ENCODE data around the gene TRABD2B. TPM values are rescaled to one million over a fixed set of nuclear protein-coding genes. Genes with fewer than 3 reads are reported as not detected.

TRABD2B gene
- total RNA-seq, 1 donor from 2014 or later = 15.1 TPM

DNA sequence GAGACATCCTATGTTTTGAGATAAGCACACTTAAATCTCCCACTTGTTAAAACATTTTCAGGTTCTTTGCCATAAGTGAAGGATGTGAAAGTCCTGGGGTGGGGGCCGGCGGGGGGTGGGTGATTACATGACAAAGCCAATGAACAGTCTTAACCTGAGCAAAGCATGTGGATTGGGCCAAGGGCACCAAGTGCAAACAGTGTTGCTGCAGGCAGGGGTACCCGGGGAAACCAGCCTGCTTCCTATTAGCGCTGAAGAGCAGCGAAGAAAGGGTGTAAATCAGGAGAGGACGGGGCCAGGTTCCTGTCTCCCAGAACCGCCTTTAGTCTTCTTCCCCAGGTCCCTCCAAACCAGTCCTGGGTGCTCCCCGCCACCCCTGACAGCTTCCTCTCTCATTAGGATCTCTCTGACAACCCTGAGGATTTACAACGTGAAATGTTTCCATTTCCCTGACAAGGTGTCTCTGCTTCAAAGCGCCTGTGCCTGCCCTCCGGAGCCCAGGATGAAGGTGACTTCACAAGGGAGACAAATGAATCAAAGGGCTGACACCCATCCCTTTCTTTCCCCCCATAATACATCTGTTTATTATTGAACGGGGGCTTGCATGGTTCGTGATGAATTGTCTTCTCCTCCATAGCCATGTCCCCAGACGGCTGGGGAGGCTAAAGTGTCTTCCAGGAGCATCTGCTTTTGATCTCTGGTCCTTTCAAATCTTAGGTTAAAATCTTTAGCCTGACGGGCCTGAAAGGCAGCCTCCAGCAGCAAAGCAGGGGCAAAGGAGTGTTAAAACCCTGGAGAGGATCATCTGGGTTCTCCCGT, 109.5 kb downstream of the TRABD2B start:
- ATAC-seq = no peak
- DNase-seq (ENCODE audit: low spot score) = no peak

DNA sequence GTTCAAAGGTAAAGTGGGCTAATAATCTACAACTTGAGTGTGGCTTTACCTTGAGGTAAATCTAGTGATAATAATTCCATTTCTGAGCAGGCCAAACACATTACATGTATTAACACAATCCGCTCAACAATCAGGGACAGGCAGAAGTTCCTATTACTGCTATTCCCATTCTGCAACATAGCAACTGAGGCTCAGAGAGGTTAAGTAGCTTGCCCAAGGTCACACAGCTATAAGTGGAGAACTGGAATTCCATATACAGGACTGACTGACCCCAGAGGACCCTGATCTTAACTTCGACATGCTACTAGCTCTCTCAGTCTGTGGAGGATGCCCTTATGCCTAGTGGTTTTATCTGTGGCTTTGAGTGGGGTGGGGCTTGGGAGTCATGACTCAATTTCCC, 110.1 kb downstream of the TRABD2B start:
- ATAC-seq = no peak
- DNase-seq (ENCODE audit: low spot score) = no peak

DNA sequence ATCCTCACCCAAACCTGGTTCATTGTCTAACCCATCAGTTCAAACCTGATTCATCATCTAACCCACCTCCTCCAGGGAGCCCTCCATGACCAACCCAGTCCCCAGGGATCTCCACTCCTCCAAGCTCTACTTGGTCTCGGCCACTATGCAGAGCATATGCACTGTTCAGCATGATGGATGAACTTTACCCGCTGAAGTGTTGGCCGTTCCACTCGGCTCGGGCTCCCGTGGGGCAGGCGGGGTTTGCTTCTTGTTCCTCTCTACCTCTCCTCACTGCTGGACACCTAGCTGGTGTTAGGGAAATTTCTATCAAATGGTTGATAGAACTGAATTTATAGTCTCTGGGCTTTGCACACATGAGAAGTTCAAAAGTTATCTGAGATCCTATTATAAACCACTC, 111.0 kb downstream of the TRABD2B start:
- no peak for DNase-seq (ENCODE audit: low spot score)
- ATAC-seq = no peak

DNA sequence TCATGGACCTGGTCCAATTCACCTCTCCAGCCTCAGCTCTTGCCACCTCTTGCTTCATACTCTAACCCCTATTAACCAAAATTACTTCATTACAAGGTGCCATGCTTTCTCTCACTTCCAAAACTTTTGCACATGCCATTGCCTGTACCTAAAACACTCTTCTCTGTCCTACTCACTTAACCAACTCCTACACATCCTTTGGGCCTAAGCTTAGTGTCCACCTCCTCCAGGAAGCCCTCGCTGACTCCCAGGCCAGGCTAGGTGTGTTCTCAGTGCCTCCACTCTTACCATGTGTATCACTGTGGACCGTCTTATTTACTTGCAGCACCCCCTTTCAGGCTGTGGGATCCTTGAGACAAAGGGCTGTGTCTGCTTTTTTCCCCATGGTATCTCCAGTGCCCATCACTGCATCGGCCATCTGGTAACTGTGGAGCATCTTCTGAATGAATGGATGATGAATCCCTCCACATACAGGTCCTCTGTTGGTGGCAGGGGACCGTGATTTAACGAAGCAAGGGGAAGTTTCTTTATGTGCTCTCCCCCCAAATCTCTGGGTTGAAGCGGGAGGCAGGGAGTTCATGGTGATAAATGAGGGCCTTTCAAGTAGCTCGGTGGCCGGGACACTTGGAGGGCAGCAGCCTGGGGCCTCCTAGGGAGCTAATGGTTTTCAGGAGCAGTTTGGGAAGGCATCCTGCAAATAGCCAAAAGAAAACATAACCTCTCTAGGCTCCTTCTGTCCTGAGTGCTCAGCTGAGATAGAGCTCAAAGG, 111.9 kb downstream of the TRABD2B start:
- DNase-seq (ENCODE audit: low spot score) (no peak), ATAC-seq (no peak)

DNA sequence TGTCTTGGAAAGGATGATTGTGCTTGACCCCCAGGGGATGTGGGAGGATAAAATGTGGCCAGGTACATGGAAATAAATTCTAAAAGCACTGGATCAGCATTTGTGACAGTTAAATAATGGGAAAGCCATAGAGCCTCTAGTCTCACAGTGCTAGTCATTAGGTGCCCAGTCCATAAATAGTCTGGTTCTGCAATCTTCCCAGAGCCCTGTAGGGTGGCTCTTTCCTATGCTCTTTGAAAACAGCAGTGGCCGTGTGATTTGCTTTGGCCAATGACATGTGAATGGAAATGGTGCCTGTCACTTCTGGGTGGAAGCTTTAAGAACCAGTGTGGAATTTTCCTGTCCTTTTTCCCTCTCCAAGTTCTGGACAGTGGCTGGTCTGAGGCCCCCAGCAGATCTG, 113.2 kb downstream of the TRABD2B start:
- no peak for ATAC-seq
- DNase-seq (ENCODE audit: low spot score) = no peak

DNA sequence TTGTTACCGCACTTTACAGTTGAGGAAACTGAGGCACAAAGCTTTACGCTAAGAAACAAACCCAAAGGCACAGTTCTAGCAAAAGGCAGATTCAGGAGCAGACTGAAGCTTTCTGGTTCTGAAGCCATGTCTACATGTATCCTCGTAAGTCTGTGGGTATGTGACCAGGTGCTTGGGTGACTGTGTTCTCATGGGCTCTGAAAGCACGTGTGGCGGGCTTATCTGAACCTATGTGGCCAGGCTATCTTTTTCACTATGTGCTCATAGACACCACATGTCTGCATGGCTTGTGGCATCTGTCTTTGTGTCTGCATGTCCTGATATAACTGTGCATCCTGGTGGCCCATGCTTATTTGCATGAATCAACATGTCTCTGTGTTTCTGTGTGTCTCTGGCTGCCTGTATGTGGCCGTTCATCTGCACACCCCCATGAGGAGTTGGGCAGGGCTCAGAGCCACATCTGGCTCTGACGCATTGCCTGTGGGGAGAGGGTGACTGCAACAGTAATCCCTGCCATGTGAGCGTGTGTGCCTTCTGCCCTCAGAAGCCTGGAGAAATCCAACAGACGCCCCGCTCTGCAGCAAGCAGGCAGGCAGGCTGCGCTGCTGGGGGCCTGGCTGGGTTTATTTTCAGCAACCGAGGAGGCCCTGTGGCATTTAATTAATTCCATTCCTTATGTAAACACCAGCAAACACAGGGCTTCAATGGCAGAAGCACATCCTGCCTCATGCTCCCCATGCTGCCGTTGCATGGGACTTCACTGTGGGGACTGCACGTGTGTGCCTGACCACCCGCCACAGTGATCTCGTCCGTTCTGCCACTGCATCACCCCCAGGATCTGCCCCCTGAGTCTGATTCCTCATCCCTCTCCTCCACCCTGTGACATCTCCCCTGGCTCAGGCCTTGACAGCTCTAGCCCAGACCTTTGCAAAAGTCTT, 115.4 kb downstream of the TRABD2B start:
- ATAC-seq = no peak
- no peak for DNase-seq (ENCODE audit: low spot score)

DNA sequence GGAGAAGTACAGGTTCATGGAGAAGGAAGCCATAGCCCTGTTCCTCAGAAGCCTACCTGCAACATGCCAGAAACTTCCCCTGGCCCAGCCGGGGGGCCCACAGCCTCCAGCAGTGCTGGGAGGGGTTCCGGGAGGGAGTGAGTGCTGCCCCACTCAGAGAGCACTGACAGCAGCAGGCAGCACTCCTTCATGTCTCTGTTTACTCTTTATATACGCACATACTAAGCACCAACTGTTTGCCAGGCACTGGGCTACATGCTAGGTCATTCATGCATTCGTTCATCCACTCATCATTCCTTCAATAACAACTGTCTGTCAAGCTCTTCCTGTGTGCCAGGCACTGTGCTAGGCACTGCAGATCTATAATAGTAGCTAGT, 120.6 kb downstream of the TRABD2B start:
- no peak for DNase-seq (ENCODE audit: low spot score)

DNA sequence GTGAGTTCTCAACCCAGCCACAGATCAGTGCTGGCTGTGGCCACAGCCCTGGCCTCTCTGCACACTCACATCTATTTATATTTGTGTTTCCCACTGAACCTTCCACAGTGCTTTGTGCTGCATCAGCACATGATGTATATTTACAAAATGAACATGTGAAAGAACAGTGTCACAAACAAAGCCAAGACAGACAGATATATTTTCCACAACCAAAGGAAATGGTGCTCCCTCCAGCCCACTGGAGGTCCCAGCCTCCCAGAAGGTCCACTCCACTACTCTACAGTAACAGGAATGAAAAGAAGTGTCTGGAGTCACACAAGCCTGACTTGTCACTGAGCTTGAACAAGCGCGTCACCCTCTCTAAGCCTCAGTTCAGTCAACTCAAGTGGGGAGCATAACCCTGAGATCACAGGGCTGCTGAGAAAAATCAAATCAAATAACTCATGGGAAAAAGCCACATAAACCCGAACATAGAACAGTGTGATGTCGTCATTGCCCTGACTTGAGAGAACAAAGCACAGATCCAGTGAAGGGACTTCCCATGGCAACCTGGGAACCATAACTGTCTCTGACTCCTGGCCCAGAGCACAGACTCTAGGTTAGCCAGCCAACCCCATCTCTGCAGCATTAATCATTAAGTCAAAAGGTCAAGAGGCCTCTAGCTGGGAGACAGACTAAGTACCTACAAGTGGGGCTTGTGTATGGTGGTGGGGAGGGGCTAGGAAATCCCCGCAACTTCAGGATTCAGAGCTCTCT, 121.2 kb downstream of the TRABD2B start:
- DNase-seq (ENCODE audit: low spot score) = no peak
- ATAC-seq = peak; percentile 85

More for the DNA sequence above, 120.6 kb downstream of the TRABD2B start:
- ATAC-seq = no peak

DNA sequence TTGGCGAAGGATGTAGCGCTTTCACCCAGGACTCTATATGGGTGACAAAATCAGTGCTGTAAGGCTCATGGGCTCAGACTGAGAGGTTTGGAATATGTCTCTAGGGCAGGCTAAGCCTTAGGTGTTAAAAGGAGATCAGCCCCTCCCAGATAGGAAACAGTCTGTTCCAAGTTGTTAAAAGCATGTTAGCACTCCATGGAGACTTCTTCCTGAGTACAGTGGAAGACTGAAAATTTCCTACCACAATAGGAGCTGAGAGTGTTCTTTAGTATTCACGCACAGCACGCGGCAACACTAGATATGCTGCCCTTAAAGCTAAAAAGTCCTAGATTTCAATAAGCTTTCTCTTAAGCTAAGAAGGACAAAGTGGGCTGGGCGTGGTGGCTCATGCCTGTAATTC, 122.1 kb downstream of the TRABD2B start:
- no peak for ATAC-seq
- DNase-seq (ENCODE audit: low spot score) = no peak

DNA sequence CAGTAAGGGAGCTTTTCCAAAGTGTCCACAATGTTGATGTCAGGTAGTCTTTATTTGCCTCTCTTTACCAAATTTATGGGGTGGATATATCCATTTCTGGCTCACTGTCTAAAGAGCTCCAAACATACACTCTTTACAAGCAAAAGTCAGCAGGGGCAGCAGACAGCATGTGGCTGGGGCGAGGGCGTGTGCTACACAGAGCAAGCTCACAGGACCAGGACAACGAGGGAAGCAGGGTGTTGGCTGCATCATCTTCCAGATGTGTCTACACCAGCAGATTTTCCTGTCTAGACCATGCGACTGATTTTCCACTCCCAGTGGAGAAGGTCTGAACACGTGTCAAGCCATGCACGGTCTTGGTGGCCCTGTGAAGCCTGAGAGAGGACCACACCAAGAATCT, 123.8 kb downstream of the TRABD2B start:
- ATAC-seq = no peak
- DNase-seq (ENCODE audit: low spot score) = no peak

DNA sequence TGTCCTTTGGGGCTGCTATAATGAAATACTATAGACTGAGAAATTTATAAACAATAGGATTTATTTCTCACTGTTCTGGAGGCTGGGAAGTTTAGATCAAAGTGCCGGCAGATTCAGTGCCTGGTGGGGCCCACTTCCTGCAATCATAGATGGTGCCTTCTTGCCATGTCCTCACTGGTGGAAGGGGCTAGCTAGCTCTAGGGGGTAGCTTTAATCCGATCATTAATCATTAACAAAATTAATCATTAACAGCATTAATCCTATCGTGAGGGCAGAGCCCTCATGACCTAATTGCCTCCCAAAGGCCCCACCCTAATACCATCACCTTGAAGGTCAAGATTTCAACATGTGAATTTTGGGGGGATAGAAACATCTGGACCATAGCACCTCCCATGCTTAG, 124.3 kb downstream of the TRABD2B start:
- no peak for DNase-seq (ENCODE audit: low spot score)
- no peak for ATAC-seq

DNA sequence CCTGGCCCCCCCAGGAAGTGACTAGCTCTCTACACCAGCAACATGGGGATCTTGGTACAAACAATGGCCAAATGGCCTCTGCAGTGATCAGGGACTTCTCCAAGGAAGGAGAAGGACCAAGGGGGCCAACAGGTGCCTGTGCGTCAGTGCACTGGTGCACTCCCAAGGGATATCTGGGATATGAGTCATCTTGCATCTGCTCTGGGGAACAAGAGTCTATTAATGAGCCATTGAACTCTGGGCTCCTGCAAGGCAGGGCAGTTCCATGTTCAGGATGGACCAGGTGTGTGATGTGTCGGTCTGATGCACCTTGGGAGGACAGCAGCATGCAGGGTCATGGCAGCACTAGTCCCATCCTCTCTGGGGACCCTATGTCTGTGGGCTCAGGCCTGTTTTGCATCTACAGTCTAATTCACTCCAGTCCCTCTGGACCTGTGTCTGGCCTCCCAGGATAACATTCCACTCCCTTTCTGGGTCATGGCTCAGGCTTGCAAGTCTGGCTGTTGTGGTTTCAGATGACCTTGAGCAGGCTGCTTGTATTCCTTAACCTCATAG, 125.3 kb downstream of the TRABD2B start:
- ATAC-seq (no peak), DNase-seq (ENCODE audit: low spot score) (no peak)

DNA sequence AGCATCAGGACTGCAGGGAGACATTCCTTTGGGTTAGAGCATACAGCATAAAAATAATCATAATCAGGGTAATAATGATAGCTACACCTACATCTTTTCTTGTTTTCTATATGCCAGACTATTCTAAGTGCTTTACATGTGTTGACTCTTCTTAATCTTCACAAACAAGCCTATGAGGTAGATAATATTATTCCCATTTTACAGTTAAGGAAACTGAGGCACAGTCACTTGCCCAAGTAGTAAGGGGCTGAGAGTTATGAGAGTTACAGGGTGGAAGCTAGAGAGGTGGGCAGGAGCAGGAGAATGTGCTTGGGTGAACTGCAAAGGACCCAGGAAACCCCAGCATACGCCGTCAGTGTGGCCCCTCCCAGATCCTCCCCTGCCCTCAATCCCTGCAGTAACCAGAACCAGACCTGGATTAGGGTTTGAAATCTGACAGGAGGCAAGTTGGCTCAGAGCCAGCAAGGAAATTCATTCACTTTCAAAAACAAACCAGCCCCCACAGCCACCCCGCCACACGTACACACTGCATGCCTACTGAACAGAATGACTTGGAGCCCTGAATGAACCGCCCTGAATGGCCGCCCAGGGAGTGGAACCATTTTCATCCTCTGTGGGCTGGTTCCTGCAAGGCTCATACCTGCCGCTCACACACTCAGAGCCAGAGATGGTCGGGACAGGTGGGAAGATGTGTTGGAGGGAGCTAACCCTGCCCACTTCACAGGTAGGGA, 126.1 kb downstream of the TRABD2B start:
- DNase-seq (ENCODE audit: low spot score) = no peak
- ATAC-seq = no peak

DNA sequence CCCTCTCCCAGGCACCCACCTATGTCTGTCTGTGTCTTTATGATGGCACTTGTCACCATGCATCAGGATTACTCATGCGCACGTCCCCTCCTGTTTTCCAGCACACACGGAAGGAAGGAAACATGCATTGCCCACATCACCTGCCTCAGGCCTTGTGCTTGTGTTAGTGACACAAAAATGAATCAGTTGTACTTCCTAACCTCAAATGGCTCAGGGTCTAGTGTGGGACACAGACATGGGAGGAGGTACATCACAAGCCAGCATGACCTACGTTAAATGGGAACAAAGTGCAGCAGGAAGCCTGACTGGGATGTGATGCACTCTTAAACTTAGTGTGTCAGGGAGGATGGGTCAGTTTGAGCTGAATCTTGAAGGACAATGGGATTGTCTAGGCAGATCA, 126.7 kb downstream of the TRABD2B start:
- DNase-seq (ENCODE audit: low spot score) (no peak), ATAC-seq (no peak)

DNA sequence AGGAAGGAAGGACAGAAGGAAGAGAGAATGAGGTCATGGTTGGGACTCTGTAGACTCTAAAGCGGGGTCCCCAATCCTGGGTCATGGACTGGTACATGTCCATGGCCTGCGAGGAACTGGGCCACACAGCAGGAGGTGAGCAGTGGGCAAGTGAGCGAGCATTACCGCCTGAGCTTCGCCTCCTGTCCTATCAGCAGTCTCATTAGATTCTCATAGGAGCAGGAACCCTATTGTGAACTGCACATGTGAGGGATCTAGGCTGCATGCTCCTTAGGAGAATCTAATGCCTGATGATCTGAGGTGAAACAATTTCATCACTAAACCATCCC, 128.9 kb downstream of the TRABD2B start:
- DNase-seq (ENCODE audit: low spot score) = no peak
- no peak for ATAC-seq

DNA sequence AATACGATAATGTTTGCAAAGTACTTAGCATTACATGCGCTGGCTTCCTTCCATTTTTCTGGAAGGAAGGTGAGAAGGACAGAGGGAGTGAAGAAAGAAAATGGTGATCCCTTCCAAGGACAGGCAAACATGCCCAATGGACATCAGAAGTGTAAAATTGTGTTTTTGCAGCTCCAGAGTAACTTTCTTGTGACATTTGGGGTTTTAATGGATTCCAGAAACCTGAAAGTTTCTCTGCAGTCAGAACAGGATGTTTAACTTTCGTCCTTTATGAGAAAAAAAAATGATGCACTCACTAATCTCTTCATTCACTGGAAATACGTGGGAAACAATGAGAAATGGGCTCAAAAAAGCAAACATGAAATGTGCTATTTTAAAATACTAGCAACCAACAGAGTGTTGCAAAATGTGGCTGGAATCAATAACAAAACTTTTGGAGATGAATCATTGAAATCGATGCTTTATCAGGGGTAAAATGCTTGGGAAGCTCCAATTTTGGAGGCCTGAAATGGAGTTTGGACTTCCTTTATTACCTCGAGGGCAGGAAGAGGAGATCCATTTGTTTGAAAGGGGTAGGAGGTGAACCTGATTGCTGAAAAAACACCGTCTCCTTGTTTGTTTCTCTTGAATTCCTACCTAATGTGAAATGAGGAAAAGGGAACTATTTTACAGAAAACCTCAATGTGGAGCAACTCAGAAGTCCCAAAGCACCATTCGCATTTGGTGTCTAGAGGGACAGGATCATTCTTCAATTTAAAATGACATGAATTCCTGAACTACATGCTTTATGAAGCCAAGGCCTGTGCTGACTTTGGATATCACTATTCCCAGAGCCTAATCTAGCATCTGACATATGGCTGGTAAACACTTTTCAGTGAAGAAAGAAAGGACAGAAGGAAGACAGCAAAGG, 129.5 kb downstream of the TRABD2B start:
- ATAC-seq = no peak
- DNase-seq (ENCODE audit: low spot score) = no peak

DNA sequence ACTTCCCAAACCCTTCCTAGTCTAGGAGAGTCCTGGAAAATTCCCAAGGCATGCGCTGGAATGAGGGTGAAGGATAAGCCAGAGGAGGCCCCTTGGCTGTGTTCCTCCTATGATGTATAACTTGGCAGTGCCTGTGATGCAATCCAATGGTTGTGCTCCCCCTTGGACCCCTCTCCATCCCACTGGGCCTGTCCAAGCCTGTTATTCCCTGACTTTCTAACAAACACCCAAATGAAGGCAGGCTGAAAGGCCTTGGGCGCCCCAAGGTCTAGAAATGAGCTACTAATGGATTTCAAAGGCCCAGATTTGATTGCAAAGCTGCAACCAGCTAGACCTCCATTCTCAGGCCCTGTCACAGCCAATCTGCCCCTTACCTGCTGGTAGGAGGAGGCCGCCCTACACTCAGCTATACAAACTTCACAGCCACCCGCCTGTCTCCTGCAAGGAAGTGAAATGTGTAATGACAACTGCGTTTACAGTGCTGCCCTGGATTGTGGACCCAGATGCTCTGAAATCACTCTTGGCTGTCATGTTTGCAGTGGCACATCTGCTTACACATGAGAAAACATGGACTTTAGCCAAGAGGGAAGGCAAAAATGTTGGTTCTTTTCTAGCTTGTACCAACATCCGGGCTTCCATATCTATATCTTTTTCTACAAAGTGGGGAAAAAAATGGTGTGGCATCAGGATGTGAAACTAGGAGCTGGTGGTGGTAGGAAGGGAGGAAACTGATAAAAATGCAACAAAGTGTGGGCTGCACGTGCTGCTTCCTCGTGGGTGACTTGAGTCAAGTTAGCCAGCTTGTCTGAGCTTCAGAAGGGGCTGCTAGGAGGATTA, 130.4 kb downstream of the TRABD2B start:
- DNase-seq (ENCODE audit: low spot score) (no peak), ATAC-seq (peak; percentile 65)

Data from left lobe of liver (tissue), 2 donors.